ENCODE data around the gene HOXB6.

DNA sequence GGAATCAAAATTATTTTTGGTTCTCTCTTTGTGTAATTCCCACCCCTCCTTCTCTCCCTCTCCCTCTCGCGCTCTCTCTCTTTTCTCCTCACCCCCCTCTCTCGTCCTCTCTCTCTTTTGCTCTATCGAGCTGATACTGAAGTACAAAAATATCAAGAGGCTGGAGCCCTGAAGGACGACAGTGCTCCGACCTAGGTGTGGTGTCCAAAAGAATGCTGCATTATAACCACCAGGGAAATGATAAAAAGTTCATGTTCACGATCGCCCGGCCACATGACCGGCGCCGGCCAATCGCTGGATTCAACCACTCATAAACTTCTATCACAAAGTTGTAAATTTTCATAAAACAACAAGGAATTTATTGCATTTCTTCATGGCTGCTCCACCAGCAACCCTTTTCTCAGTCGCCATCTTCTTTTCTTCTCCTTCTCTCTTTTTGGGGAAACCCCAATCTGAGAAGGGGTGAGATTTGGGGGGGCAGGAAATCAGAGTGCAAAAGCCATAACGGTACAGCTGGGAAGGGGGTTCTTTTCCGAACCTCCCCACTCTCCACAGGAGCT lies at the start of gene HOXB6:
- TF ChIP-seq EZH2 (IDR thresholded peaks at IDR 0.05; ENCODE audit: borderline replicate concordance, low read length) = no peak
- TF ChIP-seq, protein P1, sequence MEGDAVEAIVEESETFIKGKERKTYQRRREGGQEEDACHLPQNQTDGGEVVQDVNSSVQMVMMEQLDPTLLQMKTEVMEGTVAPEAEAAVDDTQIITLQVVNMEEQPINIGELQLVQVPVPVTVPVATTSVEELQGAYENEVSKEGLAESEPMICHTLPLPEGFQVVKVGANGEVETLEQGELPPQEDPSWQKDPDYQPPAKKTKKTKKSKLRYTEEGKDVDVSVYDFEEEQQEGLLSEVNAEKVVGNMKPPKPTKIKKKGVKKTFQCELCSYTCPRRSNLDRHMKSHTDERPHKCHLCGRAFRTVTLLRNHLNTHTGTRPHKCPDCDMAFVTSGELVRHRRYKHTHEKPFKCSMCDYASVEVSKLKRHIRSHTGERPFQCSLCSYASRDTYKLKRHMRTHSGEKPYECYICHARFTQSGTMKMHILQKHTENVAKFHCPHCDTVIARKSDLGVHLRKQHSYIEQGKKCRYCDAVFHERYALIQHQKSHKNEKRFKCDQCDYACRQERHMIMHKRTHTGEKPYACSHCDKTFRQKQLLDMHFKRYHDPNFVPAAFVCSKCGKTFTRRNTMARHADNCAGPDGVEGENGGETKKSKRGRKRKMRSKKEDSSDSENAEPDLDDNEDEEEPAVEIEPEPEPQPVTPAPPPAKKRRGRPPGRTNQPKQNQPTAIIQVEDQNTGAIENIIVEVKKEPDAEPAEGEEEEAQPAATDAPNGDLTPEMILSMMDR (conservative IDR thresholded peaks at IDR 0.05 in 1 of 2, IDR thresholded peaks at IDR 0.05 in 1 of 2; ENCODE audit: extremely low read depth in 1 of 2, insufficient read depth in 1 of 2, low read depth in 1 of 2, low read length in 2 of 2) = no peak

Measured in mammary epithelial cell (primary cell).